ENCODE results near the gene EFCAB6.

DNA sequence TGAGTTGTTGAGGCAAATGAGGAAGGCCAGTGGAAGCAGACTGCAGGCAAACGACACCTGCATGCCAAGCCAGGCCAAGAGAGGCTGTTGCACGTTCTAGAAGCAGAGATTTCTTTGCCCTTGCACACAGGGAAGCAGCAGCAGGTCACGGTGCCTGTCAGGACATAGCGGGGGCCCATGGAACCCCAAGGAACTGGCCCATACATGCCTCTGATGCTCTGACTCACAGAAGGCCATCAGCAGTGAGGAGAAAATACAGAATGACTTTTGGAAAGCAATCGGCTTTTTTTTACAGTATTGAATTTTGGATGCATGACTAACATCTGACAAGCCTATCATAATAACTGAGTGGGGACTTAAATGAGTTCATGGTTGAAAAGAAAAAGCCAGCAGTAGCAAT is 276.4 kb downstream of the EFCAB6 start:
- TF ChIP-seq POLR2A (IDR thresholded peaks at IDR 0.05; ENCODE audit: low read depth, low read length) (no peak), TAF1 (IDR thresholded peaks at IDR 0.05; ENCODE audit: borderline replicate concordance, low read depth, low read length) (no peak), POLR2AphosphoS5 (IDR thresholded peaks at IDR 0.05; ENCODE audit: low read depth, low read length) (no peak)
